Measurements from ENCODE around the gene NCBP2L.

The NCBP2L gene

DNA sequence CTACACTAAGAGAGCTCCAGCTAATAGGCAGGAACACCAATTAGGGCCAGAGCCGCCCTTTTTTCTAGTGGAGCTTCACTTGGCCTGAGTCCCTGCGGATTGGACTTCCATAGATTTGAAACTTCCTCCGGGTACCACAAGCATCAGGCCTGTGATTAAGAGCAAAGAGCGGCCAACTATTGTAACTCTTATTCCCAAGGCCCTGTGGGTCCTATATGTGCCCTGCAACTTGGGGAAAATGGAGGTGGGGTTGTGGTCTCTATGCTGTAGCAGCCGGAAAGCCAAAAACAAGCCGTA, at the start of gene NCBP2L:
Gene NCBP2L (plus strand): TSS at position 198 of the 297 bp plus-strand sequence. CDS start 16,488 bp downstream, outside the sequence.
- H3K4me3 ChIP-seq (ENCODE audit: control insufficient read depth, low read depth, low read length): peak within 1 kb of the TSS; percentile 48
- TF ChIP-seq, protein P1, sequence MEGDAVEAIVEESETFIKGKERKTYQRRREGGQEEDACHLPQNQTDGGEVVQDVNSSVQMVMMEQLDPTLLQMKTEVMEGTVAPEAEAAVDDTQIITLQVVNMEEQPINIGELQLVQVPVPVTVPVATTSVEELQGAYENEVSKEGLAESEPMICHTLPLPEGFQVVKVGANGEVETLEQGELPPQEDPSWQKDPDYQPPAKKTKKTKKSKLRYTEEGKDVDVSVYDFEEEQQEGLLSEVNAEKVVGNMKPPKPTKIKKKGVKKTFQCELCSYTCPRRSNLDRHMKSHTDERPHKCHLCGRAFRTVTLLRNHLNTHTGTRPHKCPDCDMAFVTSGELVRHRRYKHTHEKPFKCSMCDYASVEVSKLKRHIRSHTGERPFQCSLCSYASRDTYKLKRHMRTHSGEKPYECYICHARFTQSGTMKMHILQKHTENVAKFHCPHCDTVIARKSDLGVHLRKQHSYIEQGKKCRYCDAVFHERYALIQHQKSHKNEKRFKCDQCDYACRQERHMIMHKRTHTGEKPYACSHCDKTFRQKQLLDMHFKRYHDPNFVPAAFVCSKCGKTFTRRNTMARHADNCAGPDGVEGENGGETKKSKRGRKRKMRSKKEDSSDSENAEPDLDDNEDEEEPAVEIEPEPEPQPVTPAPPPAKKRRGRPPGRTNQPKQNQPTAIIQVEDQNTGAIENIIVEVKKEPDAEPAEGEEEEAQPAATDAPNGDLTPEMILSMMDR (IDR thresholded peaks at IDR 0.05; ENCODE audit: control insufficient read depth, insufficient read depth, low read depth, low read length, missing control alignments): no peak
- no peak for DNase-seq (ENCODE audit: low read depth)

DNA sequence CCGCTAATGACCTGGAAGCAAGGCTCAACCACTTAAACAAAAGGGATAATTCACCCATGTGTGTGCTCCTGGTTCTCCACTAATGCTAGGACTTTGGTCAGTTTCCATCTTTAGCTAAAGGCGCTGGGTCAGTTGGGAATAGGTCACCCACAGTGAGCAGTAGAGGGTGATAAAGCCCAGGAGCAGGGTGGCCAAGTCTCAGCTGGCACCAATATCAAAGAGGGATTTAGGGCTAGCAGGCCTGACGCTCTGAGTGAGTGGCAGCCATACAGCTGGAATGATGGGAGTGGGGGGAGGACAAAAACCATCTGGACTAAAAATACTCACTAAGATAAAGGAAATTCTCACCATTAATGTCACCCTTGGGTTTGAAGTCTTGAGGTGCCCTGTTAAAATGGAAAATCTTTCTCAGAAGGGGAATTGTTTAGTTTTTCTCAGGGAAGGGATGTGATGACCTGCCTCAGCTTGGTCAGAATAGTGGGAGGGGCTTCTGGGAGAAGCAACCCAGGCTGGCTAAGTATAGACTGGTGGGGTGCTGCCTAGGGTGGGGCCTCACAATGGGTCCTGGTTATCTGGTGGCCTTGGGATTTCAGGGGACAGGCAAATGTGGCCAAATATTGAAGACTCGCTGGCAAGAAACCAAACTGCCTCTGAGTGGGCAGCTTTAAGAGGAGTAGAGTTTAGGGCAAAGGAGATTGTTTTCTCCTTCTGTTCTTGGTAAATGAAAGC, 49.0 kb upstream of the NCBP2L start:
- TF ChIP-seq, protein P1 (IDR thresholded peaks at IDR 0.05; ENCODE audit: control insufficient read depth, insufficient read depth, low read depth, low read length, missing control alignments): no peak
- H3K4me3 ChIP-seq (ENCODE audit: control insufficient read depth, low read depth, low read length): no peak overlapping the region
- DNase-seq (ENCODE audit: low read depth): no peak

DNA sequence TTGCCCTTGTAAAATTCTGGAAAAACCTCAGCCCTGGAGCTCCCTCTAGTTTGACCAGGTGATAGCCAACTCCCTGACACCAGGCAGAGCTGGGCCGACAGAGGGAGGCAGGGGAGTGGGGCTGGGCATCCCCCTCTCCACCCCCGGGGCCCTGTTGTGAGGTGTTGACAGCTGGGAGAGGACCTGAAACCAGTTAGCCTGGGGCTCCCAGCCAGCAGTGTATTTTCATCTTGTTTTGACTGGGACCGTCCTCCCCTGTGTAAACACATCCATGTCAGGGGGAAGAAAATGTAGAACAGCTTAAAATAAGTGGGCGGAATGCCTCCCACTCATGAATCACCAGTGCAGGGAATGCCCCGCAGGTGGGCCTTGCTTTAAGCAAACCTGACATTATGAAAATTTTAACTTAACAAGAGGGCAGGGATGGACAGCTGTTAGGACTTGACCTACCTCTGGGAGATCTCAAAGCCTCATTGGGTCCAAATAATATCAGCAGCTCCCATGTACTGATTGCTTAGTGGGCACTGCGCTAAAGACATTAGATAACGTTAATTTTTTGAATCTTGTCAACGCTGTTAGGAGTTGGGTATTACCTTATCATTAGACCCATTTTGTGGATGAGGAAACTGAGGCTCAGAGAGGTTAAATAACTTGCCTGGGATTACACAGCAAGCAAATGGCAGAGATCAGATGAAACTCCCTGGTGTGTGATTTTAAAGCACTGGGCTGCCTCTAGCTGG, 47.8 kb upstream of the NCBP2L start:
- no peak for DNase-seq (ENCODE audit: low read depth)
- H3K4me3 ChIP-seq (ENCODE audit: control insufficient read depth, low read depth, low read length): no peak overlapping the region
- TF ChIP-seq, protein P1 (IDR thresholded peaks at IDR 0.05; ENCODE audit: control insufficient read depth, insufficient read depth, low read depth, low read length, missing control alignments): no peak

DNA sequence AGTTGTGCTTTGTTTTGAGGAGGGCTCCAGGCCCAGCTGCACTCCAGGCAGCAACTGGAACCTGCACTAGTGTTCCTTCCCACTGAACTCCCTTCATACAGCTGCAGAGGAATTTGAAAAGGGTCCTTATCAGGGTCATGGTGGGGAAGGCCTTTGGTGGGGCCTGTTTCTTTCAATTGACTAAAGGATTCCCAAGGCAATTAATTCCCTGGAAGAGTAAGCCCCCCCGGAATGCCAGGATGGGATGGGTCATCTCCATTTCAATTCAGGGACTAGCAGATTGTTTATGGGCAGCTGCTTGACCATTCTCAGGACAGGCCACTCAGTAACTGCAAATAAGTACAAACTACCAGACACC, 47.3 kb upstream of the NCBP2L start:
- TF ChIP-seq, protein P1 (IDR thresholded peaks at IDR 0.05; ENCODE audit: control insufficient read depth, insufficient read depth, low read depth, low read length, missing control alignments): no peak
- DNase-seq (ENCODE audit: low read depth): no peak
- H3K4me3 ChIP-seq (ENCODE audit: control insufficient read depth, low read depth, low read length): no peak overlapping the region

DNA sequence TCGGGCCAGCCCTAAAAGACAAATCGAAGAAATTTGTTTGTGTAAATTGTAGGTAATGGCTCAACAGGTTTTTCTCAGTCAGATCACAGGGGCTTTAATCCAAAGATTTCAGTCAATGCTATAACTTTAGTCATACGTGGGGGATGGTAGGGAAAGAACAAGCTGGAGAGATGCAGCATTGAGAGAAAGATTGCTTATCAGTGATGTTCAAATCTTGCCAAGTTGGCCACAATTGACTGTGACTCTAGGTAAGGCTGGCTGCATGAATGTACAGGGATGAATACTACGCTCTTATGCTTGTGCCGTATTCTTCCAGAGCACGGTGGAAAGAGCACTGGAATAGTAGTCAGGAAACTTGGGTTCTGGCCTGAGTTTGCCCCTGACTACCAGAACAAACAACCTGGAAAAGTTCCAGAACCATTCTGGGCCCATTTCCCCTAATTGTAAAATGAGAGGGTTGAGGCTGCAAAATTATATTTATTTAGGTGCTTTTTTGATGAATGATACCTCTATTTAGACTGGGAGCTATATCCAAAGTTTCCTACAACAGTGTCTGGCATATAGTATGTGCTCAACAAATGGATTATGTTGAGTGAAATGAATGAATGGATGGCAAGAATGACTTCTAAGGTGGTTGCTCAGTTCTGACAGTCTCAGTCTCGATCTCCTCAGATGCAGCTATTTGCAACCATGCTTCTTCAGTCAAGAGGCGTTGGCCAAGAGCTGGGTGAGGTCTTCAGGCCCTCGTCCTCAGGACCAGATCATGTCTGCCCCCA, 46.4 kb upstream of the NCBP2L start:
- no peak overlapping the region for H3K4me3 ChIP-seq (ENCODE audit: control insufficient read depth, low read depth, low read length)
- no peak for DNase-seq (ENCODE audit: low read depth)
- TF ChIP-seq, protein P1 (IDR thresholded peaks at IDR 0.05; ENCODE audit: control insufficient read depth, insufficient read depth, low read depth, low read length, missing control alignments): no peak

DNA sequence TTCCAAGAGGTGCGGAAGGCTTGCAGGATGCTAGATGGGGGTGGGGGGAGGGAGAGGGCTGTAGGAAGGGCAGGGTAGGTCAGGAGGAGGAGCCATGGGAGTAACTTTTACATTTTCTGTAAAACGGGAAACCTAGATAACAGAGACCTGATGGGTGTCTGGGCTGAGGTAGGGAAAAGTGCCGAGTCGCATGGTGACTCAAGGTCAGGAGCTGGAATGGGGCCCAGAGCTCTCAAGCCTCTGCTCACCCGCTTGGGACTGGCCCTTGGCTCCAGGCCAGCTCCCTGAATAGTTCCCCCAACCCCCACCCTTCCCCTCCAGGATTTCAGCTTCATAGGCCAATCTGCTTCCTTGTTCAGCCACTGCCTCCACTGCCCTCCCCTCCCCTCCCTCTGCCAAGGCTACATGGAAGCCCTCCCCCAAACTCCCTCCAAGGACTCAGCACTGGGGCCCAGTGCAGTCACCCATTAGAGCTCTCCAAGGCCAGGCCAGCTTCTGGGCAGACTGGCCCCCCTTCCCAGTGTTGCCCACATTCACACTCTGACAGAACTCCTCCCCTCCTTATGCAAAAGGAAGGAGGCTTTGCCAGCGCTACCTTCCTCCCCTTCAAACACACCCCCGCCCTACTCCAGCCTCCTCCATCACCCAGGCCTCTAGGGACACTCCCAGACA, 45.6 kb upstream of the NCBP2L start:
- DNase-seq (ENCODE audit: low read depth): no peak
- TF ChIP-seq, protein P1 (IDR thresholded peaks at IDR 0.05; ENCODE audit: control insufficient read depth, insufficient read depth, low read depth, low read length, missing control alignments): no peak
- no peak overlapping the region for H3K4me3 ChIP-seq (ENCODE audit: control insufficient read depth, low read depth, low read length)
